ENCODE measurements around the gene SLBP.

SLBP gene

GRCh38 chr4:1727117-1728031, 15.3 kb upstream of the SLBP start:
- DNase-seq (ENCODE audit: low read depth in 1 of 2, low spot score in 1 of 2), result no peak

- peak; percentile 76 to 93 for DNase-seq (ENCODE audit: low read depth in 1 of 2, low spot score in 1 of 2)
These were observed 14.2 kb upstream of the SLBP start for GRCh38 chr4:1726146-1726934.

DNA sequence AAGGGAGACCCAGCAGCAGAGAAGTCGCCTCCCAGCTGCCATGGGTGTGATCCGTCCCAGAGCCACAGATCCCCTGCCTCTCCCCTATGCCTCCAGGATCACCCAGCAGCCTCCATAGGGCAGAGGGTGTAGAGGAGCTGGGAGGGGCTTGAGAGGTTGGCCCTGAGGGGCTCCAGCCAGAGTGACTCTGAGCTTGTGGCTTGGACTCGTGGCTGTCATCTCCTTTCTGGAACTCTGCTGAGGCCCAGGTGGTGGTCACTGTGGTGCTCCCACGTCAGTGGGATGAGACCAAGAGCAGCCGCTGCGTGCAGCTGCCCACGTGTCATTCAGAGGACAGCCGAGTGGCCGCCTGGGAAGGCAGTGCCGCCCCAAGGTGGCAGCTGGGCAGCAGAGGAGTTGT, 13.4 kb upstream of the SLBP start:
- no peak for DNase-seq (ENCODE audit: low read depth in 1 of 2, low spot score in 1 of 2)

- peak in 1 of 2 donors; percentile 40 for DNase-seq (ENCODE audit: low read depth in 1 of 2, low spot score in 1 of 2)
These were observed 11.1 kb upstream of the SLBP start for GRCh38 chr4:1723131-1723801.

- no peak for DNase-seq (ENCODE audit: low read depth in 1 of 2, low spot score in 1 of 2)
These were observed 10.5 kb upstream of the SLBP start for GRCh38 chr4:1722551-1723118.

DNA sequence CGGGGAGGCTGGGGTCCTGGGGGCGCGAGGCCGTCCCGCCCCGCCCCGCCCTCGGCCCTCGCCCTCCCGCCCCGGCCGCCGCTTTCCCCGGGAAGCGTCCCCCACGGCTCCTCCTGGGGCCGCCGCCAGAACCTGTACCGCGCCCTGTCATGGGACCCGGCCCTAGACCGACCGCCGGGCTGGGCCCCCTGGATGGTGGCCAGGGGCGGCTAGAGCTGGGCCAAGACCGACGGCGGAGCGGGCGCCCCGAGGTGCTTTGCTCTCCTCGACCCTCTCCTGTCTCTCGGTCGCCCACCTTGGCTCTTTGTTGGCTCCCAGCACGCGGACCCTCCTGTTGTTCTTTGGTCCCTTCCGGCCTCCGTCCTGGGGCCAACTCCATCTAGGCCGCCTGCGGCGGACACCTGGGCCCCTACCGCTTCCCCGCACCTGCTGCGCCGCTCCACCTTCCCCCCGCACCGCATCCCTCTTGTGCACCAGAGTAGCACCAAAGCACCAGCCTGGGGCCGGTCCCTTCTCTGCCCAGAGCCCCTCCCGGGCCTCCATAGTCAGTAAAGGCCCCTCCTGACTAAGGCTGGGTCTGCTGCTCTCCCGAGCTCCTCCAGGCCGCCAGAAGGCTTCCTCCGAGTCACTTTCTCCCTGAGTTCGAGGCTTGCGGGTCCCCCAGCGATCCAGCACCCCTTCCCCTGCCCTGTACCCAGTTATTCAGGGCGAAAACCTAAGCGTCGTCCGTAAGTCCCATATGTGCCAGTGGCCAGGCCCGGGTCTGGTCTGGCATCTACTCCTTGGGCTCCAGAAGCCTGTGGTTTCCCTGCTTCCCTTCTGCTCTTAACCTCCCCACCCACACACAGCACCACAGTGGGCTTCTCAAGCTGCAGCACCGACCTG, 9.8 kb upstream of the SLBP start:
- DNase-seq (ENCODE audit: low read depth in 1 of 2, low spot score in 1 of 2), result no peak

GRCh38 chr4:1721003-1721665, 9.0 kb upstream of the SLBP start, which contains the start of the genes TACC3 and TMEM129:
Gene TACC3 (plus strand): TSS chr4:1721521. CDS start chr4:1723422, 1,901 bp downstream.
Gene TMEM129 (minus strand): TSS chr4:1721323. CDS start chr4:1720837, 486 bp downstream.
- peak; percentile 88 to 89 for DNase-seq (ENCODE audit: low read depth in 1 of 2, low spot score in 1 of 2)

- DNase-seq (ENCODE audit: low read depth in 1 of 2, low spot score in 1 of 2), result no peak
These were observed 8.3 kb upstream of the SLBP start for GRCh38 chr4:1720163-1720983.

- no peak for DNase-seq (ENCODE audit: low read depth in 1 of 2, low spot score in 1 of 2)
These were observed 6.2 kb upstream of the SLBP start for GRCh38 chr4:1718095-1718850.

GRCh38 chr4:1717129-1718094, 5.3 kb upstream of the SLBP start:
- no peak for DNase-seq (ENCODE audit: low read depth in 1 of 2, low spot score in 1 of 2)

GRCh38 chr4:1716065-1716945, 4.2 kb upstream of the SLBP start:
- no peak for DNase-seq (ENCODE audit: low read depth in 1 of 2, low spot score in 1 of 2)

- DNase-seq (ENCODE audit: low read depth in 1 of 2, low spot score in 1 of 2), result no peak
These were observed 3.1 kb upstream of the SLBP start for GRCh38 chr4:1715002-1715758.

DNA sequence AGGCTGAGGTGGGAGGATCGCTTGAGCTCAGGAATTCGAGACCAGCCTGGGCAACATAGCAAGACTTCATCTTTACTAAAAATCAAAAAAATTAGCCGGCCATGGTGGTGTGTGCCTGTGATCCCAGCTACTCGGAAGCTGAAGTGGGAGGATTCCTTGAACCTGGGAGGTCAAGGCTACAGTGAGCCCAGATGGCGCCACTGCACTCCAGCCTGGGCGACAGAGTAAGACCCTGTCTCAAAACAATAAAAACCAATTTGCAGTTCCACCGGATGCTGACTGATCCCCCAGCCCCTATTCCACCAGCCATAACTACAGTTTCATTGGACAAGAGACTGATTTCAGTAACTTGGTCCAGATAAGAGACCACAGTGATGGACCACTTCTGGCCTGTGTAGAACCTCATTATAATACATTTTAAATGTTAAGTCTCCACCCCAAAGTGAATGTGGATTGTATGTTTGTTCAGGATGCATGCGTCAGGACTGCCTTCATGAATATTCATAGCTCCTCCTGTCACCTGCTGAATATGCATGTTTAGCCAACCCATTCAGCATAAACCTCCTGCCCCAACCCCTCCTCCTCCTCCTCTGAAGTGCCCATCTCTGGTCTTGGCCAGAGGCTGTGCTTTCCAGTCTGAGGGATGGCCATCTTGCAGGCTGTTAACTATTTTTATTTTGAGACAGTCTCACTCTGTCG, 2.3 kb upstream of the SLBP start:
- DNase-seq (ENCODE audit: low read depth in 1 of 2, low spot score in 1 of 2), result no peak
